HEK293 (cell line): Measurements from ENCODE around the gene ERCC5.

ENCODE experiments used
- CTCF ChIA-PET: fragments of 350-600 bp; formaldehyde crosslinking; extraction: SDS; loops from one replicate; lab custom pipeline; 2021; ENCODE audit warnings: antibody characterized with exemption; lab: Yijun Ruan, JAX
- POLR2A ChIA-PET: fragments of 300-600 bp; formaldehyde crosslinking; extraction: SDS; loops from one replicate; lab custom pipeline; 2020; ENCODE audit warnings: antibody characterized with exemption, inconsistent platforms; lab: Yijun Ruan, JAX
- H3K27ac ChIP-seq: fragments of 200-500 bp; sonication (Bioruptor generic); 2 replicates; pipeline ENCODE4 v1.5.1; 2014; ENCODE audit warnings: low read depth, low read length, control low read depth, inconsistent platforms; ENCODE audit errors: extremely low read depth
- H3K36me3 ChIP-seq, 2 experiments: fragments of 200-500 bp in 1 of 2; sonication (Bioruptor generic) in 1 of 2; 1 replicate in 1 of 2; 2 replicates in 1 of 2; pipeline ENCODE4 v1.5.1; 2014 to 2017; ENCODE audit warnings: inconsistent platforms in 2 of 2, low read length in 2 of 2; ENCODE audit not compliant: control insufficient read depth in 2 of 2, insufficient read depth in 1 of 2
- H3K4me1 ChIP-seq: fragments of 200-500 bp; sonication (Bioruptor generic); 2 replicates; pipeline ENCODE4 v1.5.1; 2014; ENCODE audit warnings: mild to moderate bottlenecking, low read length, inconsistent platforms; ENCODE audit not compliant: control insufficient read depth, insufficient read depth
- H3K4me3 ChIP-seq: 2 replicates; pipeline ENCODE4 v1.5.1; 2011; ENCODE audit warnings: low read depth, mild to moderate bottlenecking, control low read depth, low read length, moderate library complexity
- H3K9me3 ChIP-seq: fragments of 200-500 bp; sonication (Bioruptor generic); 2 replicates; pipeline ENCODE4 v1.5.1; 2014; ENCODE audit warnings: low read depth, low read length, inconsistent platforms; ENCODE audit not compliant: control insufficient read depth, insufficient read depth
- GLIS1 ChIP-seq: fragments of 450-650 bp; formaldehyde crosslinking; IDR thresholded peaks from 2 replicates; pipeline ENCODE4 v1.5.1; 2016; ENCODE audit warnings: missing biosample characterization, missing genetic modification characterization
- KLF9 ChIP-seq: fragments of 450-650 bp; formaldehyde crosslinking; IDR thresholded peaks from 2 replicates; pipeline ENCODE4 v1.5.1; 2016; ENCODE audit warnings: missing biosample characterization, missing genetic modification characterization, low read depth
- YY1 ChIP-seq: fragments of 450-650 bp; formaldehyde crosslinking; IDR thresholded peaks from 2 replicates; pipeline ENCODE4 v1.5.1; 2018; ENCODE audit warnings: missing biosample characterization, missing genetic modification characterization
- ZBTB48 ChIP-seq: fragments of 450-650 bp; formaldehyde crosslinking; IDR thresholded peaks from 2 replicates; pipeline ENCODE4 v1.5.1; 2016; ENCODE audit warnings: missing biosample characterization, missing genetic modification characterization
- ZNF140 ChIP-seq: fragments of 450-650 bp; formaldehyde crosslinking; IDR thresholded peaks from 2 replicates; pipeline ENCODE4 v1.5.1; 2016; ENCODE audit warnings: missing biosample characterization, missing genetic modification characterization
- ZNF175 ChIP-seq: fragments of 450-650 bp; formaldehyde crosslinking; IDR thresholded peaks from 2 replicates; pipeline ENCODE4 v1.5.1; 2016; ENCODE audit warnings: missing biosample characterization, missing genetic modification characterization
- ZNF211 ChIP-seq: fragments of 450-650 bp; formaldehyde crosslinking; IDR thresholded peaks from 2 replicates; pipeline ENCODE4 v1.5.1; 2016; ENCODE audit warnings: low read depth, missing biosample characterization, missing genetic modification characterization
- ZNF423 ChIP-seq: fragments of 450-650 bp; formaldehyde crosslinking; IDR thresholded peaks from 2 replicates; pipeline ENCODE4 v1.5.1; 2016; ENCODE audit warnings: missing biosample characterization, missing genetic modification characterization
- ZNF510 ChIP-seq: fragments of 450-650 bp; formaldehyde crosslinking; IDR thresholded peaks from 2 replicates; pipeline ENCODE4 v1.5.1; 2018; ENCODE audit warnings: mild to moderate bottlenecking, missing genetic modification characterization, missing biosample characterization; ENCODE audit not compliant: insufficient replicate concordance
- ZNF600 ChIP-seq: fragments of 450-650 bp; formaldehyde crosslinking; IDR thresholded peaks from 2 replicates; pipeline ENCODE4 v1.5.1; 2016; ENCODE audit warnings: missing biosample characterization, missing genetic modification characterization
- ZNF677 ChIP-seq: fragments of 450-650 bp; IDR thresholded peaks from 2 replicates; pipeline ENCODE4 v1.5.0; 2018; ENCODE audit warnings: missing biosample characterization, mild to moderate bottlenecking, missing genetic modification characterization, moderate library complexity
- ZNF707 ChIP-seq: fragments of 450-650 bp; formaldehyde crosslinking; IDR thresholded peaks from 2 replicates; pipeline ENCODE4 v1.5.1; 2016; ENCODE audit warnings: missing biosample characterization, missing genetic modification characterization
- ZNF776 ChIP-seq: fragments of 450-650 bp; formaldehyde crosslinking; IDR thresholded peaks from 2 replicates; pipeline ENCODE4 v1.5.0; 2017; ENCODE audit warnings: missing biosample characterization, missing genetic modification characterization, borderline replicate concordance
- ZNF792 ChIP-seq: fragments of 450-650 bp; formaldehyde crosslinking; IDR thresholded peaks from 2 replicates; pipeline ENCODE4 v1.5.1; 2016; ENCODE audit warnings: missing biosample characterization, missing genetic modification characterization
- ZSCAN30 ChIP-seq: fragments of 450-650 bp; IDR thresholded peaks from 2 replicates; pipeline ENCODE4 v1.5.1; 2018; ENCODE audit warnings: missing biosample characterization, mild to moderate bottlenecking, missing genetic modification characterization, moderate library complexity
- TF ChIP-seq, protein P1 (sequence below): fragments of 450-650 bp; formaldehyde crosslinking; IDR thresholded peaks from 2 replicates; pipeline ENCODE4; 2016; ENCODE audit warnings: missing biosample characterization, missing genetic modification characterization
- TF ChIP-seq, protein P2 (sequence below): fragments of 450-650 bp; formaldehyde crosslinking; IDR thresholded peaks from 2 replicates; pipeline ENCODE4 v1.5.1; 2016; ENCODE audit warnings: missing biosample characterization, missing genetic modification characterization
- TF ChIP-seq, protein P3 (sequence below): fragments of 450-650 bp; formaldehyde crosslinking; IDR thresholded peaks from 2 replicates; pipeline ENCODE4 v1.5.1; 2016; ENCODE audit warnings: missing biosample characterization, missing genetic modification characterization
- TF ChIP-seq, protein P4 (sequence below): fragments of 450-650 bp; formaldehyde crosslinking; IDR thresholded peaks from 2 replicates; pipeline ENCODE4 v1.5.1; 2016; ENCODE audit warnings: missing biosample characterization, missing genetic modification characterization
- TF ChIP-seq, protein P5 (sequence below): fragments of 450-650 bp; formaldehyde crosslinking; IDR thresholded peaks from 2 replicates; pipeline ENCODE4 v1.5.1; 2017; ENCODE audit warnings: missing biosample characterization, missing genetic modification characterization

ERCC5 gene

DNA sequence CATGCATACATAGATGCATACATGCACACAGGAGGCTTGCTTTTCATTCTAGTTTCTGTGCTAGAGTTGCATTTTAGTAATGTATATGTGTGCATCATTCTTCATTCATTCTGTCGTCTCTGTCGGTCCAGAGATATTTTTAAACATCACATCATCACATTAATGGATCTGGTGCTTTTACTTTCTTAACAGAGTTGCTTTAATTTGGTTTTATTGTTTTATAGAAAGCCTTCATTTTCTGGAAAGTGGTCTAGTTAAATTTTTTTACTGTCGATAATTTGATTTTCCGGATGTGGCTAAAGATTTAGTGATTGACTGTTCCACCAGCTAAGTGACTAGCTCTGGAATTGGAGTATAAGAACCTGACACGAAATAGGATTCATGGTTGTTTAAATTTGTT, 30.0 kb upstream of the ERCC5 start:
- no peak overlapping the region for H3K4me3 ChIP-seq
- no peak for TF ChIP-seq ZSCAN30 (tag by site-specific recombination)
- no peak for TF ChIP-seq YY1 (tag by site-specific recombination)
- TF ChIP-seq ZNF707 = no peak
- TF ChIP-seq ZNF776 (tag by site-specific recombination) = no peak
- no peak for TF ChIP-seq ZNF600
- no peak for TF ChIP-seq ZNF677 (tag by site-specific recombination)
- H3K4me1 ChIP-seq = 0 out of 2 replicates have a peak, but pooled peaks cover 2% of the 10 kb centered on the region

DNA sequence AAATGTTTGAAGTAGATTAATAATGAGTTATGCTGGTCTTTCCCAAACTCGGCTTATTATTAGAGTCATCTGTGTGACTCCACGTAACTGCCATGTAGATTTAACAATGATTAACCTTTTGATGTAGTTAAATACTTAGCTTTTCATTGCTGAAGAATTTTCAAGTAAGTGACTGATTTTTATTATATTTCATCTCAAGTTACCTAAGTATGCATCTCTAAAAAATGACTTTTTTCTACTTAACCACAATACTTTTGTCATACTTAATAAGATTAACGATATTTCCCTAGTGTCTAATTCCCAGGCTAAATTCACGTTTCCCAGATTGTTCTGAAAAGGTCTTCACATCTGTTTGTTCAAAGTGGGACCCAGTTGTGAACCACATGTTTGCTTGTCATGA, 29.1 kb upstream of the ERCC5 start:
- H3K36me3 ChIP-seq = peaks cover 0 to 31% of the 10 kb centered on the region in 2 experiments; a peak in 1 of 3 replicates
- no peak overlapping the region for H3K4me3 ChIP-seq
- TF ChIP-seq ZNF707 = no peak
- no peak for TF ChIP-seq ZNF211 (tag by site-specific recombination)
- TF ChIP-seq, protein P1, sequence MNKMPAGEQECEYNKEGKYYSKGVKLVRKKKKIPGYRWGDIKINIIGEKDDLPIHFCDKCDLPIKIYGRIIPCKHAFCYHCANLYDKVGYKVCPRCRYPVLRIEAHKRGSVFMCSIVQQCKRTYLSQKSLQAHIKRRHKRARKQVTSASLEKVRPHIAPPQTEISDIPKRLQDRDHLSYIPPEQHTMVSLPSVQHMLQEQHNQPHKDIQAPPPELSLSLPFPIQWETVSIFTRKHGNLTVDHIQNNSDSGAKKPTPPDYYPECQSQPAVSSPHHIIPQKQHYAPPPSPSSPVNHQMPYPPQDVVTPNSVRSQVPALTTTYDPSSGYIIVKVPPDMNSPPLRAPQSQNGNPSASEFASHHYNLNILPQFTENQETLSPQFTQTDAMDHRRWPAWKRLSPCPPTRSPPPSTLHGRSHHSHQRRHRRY = no peak
- TF ChIP-seq, protein P2, sequence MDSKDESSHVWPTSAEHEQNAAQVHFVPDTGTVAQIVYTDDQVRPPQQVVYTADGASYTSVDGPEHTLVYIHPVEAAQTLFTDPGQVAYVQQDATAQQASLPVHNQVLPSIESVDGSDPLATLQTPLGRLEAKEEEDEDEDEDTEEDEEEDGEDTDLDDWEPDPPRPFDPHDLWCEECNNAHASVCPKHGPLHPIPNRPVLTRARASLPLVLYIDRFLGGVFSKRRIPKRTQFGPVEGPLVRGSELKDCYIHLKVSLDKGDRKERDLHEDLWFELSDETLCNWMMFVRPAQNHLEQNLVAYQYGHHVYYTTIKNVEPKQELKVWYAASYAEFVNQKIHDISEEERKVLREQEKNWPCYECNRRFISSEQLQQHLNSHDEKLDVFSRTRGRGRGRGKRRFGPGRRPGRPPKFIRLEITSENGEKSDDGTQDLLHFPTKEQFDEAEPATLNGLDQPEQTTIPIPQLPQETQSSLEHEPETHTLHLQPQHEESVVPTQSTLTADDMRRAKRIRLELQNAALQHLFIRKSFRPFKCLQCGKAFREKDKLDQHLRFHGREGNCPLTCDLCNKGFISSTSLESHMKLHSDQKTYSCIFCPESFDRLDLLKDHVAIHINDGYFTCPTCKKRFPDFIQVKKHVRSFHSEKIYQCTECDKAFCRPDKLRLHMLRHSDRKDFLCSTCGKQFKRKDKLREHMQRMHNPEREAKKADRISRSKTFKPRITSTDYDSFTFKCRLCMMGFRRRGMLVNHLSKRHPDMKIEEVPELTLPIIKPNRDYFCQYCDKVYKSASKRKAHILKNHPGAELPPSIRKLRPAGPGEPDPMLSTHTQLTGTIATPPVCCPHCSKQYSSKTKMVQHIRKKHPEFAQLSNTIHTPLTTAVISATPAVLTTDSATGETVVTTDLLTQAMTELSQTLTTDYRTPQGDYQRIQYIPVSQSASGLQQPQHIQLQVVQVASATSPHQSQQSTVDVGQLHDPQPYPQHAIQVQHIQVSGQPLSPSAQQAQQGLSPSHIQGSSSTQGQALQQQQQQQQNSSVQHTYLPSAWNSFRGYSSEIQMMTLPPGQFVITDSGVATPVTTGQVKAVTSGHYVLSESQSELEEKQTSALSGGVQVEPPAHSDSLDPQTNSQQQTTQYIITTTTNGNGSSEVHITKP (tag by site-specific recombination) = no peak
- no peak for TF ChIP-seq ZBTB48 (tag by site-specific recombination)
- no peak for TF ChIP-seq KLF9 (tag by site-specific recombination)
- TF ChIP-seq, protein P3, sequence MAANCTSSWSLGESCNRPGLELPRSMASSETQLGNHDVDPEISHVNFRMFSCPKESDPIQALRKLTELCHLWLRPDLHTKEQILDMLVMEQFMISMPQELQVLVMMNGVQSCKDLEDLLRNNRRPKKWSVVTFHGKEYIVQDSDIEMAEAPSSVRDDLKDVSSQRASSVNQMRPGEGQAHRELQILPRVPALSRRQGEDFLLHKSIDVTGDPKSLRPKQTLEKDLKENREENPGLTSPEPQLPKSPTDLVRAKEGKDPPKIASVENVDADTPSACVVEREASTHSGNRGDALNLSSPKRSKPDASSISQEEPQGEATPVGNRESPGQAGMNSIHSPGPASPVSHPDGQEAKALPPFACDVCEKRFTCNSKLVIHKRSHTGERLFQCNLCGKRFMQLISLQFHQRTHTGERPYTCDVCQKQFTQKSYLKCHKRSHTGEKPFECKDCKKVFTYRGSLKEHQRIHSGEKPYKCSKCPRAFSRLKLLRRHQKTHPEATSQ = no peak
- TF ChIP-seq, protein P4, sequence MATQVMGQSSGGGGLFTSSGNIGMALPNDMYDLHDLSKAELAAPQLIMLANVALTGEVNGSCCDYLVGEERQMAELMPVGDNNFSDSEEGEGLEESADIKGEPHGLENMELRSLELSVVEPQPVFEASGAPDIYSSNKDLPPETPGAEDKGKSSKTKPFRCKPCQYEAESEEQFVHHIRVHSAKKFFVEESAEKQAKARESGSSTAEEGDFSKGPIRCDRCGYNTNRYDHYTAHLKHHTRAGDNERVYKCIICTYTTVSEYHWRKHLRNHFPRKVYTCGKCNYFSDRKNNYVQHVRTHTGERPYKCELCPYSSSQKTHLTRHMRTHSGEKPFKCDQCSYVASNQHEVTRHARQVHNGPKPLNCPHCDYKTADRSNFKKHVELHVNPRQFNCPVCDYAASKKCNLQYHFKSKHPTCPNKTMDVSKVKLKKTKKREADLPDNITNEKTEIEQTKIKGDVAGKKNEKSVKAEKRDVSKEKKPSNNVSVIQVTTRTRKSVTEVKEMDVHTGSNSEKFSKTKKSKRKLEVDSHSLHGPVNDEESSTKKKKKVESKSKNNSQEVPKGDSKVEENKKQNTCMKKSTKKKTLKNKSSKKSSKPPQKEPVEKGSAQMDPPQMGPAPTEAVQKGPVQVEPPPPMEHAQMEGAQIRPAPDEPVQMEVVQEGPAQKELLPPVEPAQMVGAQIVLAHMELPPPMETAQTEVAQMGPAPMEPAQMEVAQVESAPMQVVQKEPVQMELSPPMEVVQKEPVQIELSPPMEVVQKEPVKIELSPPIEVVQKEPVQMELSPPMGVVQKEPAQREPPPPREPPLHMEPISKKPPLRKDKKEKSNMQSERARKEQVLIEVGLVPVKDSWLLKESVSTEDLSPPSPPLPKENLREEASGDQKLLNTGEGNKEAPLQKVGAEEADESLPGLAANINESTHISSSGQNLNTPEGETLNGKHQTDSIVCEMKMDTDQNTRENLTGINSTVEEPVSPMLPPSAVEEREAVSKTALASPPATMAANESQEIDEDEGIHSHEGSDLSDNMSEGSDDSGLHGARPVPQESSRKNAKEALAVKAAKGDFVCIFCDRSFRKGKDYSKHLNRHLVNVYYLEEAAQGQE (tag by site-specific recombination) = no peak
- TF ChIP-seq GLIS1 (tag by site-specific recombination) = no peak
- no peak for TF ChIP-seq ZNF423 (tag by site-specific recombination)
- TF ChIP-seq ZNF510 = no peak
- TF ChIP-seq ZNF792 (tag by site-specific recombination) = no peak
- TF ChIP-seq ZNF175 (tag by site-specific recombination) = no peak
- TF ChIP-seq ZNF140 (tag by site-specific recombination) = no peak
- TF ChIP-seq, protein P5, sequence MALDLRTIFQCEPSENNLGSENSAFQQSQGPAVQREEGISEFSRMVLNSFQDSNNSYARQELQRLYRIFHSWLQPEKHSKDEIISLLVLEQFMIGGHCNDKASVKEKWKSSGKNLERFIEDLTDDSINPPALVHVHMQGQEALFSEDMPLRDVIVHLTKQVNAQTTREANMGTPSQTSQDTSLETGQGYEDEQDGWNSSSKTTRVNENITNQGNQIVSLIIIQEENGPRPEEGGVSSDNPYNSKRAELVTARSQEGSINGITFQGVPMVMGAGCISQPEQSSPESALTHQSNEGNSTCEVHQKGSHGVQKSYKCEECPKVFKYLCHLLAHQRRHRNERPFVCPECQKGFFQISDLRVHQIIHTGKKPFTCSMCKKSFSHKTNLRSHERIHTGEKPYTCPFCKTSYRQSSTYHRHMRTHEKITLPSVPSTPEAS (tag by site-specific recombination) = no peak
- 0 out of 2 replicates have a peak, but pooled peaks cover 2% of the 10 kb centered on the region for H3K4me1 ChIP-seq
- CTCF ChIA-PET = no interaction called here
- no peaks in the 10 kb centered on the region for H3K9me3 ChIP-seq
- POLR2A ChIA-PET = no interaction called here
- H3K27ac ChIP-seq = no peak overlapping the region

More for the DNA sequence above, 30.0 kb upstream of the ERCC5 start:
- H3K36me3 ChIP-seq = peaks cover 0 to 28% of the 10 kb centered on the region in 2 experiments; a peak in 1 of 3 replicates
- no peak overlapping the region for H3K27ac ChIP-seq
- no peaks in the 10 kb centered on the region for H3K9me3 ChIP-seq
- CTCF ChIA-PET = no interaction called here
- POLR2A ChIA-PET = no interaction called here
